ENCODE data around the gene ADPRH.

DNA sequence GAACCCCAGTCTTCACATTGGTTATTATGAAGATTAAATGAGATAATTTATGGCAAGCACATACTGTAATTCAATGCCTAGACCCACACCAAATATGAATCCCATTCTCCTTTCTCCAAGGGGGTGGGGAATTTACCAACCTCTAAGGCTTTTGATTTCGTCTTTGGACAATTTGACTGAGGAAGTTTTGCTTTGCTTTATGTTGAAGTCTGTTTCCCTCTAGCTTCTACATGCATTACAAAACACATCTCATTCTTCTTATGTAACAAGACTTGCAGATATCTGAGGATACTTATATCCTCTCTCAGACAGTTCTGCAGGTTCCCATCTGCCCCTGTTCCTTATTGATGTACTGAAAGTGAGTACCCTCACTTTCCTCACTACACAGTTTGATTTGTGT, 32.1 kb upstream of the ADPRH start:
- TF ChIP-seq, protein P1, sequence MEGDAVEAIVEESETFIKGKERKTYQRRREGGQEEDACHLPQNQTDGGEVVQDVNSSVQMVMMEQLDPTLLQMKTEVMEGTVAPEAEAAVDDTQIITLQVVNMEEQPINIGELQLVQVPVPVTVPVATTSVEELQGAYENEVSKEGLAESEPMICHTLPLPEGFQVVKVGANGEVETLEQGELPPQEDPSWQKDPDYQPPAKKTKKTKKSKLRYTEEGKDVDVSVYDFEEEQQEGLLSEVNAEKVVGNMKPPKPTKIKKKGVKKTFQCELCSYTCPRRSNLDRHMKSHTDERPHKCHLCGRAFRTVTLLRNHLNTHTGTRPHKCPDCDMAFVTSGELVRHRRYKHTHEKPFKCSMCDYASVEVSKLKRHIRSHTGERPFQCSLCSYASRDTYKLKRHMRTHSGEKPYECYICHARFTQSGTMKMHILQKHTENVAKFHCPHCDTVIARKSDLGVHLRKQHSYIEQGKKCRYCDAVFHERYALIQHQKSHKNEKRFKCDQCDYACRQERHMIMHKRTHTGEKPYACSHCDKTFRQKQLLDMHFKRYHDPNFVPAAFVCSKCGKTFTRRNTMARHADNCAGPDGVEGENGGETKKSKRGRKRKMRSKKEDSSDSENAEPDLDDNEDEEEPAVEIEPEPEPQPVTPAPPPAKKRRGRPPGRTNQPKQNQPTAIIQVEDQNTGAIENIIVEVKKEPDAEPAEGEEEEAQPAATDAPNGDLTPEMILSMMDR (IDR thresholded peaks at IDR 0.05), result no peak
- no peak for TF ChIP-seq POLR2A (IDR thresholded peaks at IDR 0.05)

Data from esophagus squamous epithelium (tissue), 4 donors.